Measurements from ENCODE around the gene KANK2.
"Not testable (repeated sequence)": the region's sequence is repeated elsewhere in the genome, so short reads cannot be mapped to it uniquely, and the experiment has no call there.

The KANK2 gene

DNA sequence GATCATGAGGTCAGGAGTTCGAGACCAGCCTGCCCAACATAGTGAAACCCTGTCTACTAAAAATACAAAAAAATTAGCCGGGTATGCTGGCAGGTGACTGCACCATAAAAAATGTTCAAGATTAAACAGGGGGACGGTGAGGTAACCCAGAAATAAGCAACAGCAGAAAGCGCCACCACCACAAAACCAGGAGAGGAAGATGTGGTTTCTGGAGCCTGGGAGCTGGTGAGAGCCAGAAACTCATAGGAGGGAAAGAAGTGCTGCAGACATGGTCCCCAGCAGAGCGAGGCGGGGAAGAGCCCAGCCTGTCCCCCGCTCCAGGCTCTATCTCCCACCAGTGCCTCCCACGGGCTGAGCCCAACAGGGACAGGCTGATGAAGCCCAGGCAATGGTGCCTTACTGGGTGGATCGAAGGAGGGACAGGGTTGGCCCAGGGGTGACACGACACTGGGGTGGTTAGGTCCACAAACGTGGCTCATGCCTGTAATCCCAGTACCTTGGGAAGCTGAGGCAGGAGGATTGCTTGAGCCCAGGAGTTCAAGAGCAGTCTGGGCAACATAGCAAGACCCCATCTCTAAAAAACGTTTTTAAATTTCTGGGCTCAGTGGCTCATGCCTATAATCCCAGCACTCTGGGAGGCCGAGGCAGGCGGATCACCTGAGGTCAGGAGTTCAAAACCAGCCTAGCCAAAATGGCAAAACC, 60.8 kb downstream of the KANK2 start:
- H3K36me3 Mint-ChIP-seq (ENCODE audit: insufficient read depth) = peaks cover 4% of the 10 kb centered on the region
- H3K27me3 Mint-ChIP-seq = no peaks in the 10 kb centered on the region
- no peak for ATAC-seq (replicated peaks; ENCODE audit: extremely low read depth, poor library complexity, severe bottlenecking)
- H3K9me3 Mint-ChIP-seq = no peaks in the 10 kb centered on the region
- H3K4me1 Mint-ChIP-seq = peaks cover 8% of the 10 kb centered on the region
- no peak for DNase-seq (ENCODE audit: low spot score in 2 of 2)
- peak overlapping the region; percentile 49 for H3K27ac Mint-ChIP-seq (ENCODE audit: low read depth)
- peak overlapping the region; percentile 79 for H3K4me3 Mint-ChIP-seq

DNA sequence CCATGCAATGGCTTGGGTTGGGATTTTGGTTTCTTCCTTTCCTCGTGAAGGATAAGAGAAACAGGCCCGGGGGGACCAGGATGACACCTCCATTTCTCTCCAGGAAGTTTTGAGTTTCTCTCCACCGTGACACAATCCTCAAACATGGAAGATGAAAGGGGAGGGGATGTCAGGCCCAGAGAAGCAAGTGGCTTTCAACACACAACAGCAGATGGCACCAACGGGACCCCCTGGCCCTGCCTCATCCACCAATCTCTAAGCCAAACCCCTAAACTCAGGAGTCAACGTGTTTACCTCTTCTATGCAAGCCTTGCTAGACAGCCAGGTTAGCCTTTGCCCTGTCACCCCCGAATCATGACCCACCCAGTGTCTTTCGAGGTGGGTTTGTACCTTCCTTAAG, 65.9 kb downstream of the KANK2 start:
- DNase-seq (ENCODE audit: low spot score in 2 of 2) (no peak), ATAC-seq (replicated peaks; ENCODE audit: extremely low read depth, poor library complexity, severe bottlenecking) (no peak)
- Mint-ChIP-seq H3K36me3 (ENCODE audit: insufficient read depth) (peaks cover 38% of the 10 kb centered on the region), H3K27me3 (no peaks in the 10 kb centered on the region), H3K4me1 (peaks cover 5% of the 10 kb centered on the region), H3K27ac (ENCODE audit: low read depth) (no peak overlapping the region), H3K9me3 (no peaks in the 10 kb centered on the region), H3K4me3 (no peak overlapping the region)

DNA sequence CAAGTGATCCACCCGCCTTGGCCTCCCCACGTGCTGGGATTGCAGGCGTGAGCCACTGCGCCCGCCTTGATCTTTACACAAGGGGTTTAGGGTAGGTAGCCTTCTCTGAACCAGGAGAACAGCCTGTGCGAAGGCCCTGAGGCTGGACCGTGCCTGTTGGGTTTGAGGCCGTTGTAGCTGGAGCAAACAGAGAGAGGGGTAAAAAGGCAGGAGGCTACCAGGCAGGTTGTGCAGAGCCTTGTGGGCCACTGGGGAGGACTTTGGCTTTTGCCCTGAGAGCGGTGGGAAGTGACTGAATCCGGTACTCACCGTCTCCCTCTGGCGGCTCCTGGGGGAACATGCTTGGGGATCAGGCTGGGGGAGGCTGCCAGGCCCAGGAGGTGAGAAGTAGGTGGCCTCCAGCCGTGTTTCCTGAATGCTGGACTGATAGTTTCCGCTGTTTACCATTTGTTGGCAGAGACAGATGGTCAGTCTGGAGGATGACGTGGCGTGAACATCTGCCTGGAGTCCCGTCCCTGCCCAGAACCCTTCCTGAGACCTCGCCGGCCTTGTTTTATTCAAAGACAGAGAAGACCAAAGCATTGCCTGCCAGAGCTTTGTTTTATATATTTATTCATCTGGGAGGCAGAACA, 66.4 kb downstream of the KANK2 start:
- Mint-ChIP-seq H3K4me1 (peaks cover 5% of the 10 kb centered on the region), H3K9me3 (no peaks in the 10 kb centered on the region), H3K36me3 (ENCODE audit: insufficient read depth) (peaks cover 40% of the 10 kb centered on the region), H3K27ac (ENCODE audit: low read depth) (no peak overlapping the region), H3K27me3 (no peaks in the 10 kb centered on the region), H3K4me3 (no peak overlapping the region)
- DNase-seq (ENCODE audit: low spot score in 2 of 2) (peak; percentile 50 to 71), ATAC-seq (replicated peaks; ENCODE audit: extremely low read depth, poor library complexity, severe bottlenecking) (no peak)

DNA sequence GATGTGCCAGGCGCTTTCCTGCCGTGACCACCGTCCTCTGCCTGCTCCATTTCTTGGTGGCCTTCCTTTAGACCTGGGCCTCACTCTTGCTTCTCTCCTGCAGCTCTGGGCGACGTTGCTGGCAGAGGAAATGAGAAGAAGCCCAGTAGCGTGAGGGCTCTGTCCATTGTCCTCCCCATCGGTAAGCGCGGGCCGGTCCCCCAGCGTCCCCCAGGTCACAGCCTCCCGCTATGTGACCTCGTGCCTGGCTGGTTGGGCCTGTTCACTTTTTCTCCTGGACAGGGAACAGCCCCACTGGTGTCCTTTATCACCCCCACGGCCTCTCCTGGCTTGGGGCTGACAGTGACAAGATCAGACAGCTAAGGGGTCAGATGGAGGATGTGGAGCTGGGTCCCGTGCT, 69.4 kb downstream of the KANK2 start:
- H3K4me3 Mint-ChIP-seq = no peak overlapping the region
- ATAC-seq (replicated peaks; ENCODE audit: extremely low read depth, poor library complexity, severe bottlenecking) (no peak), DNase-seq (ENCODE audit: low spot score in 2 of 2) (no peak)
- H3K4me1 Mint-ChIP-seq = peaks cover 5% of the 10 kb centered on the region
- no peaks in the 10 kb centered on the region for H3K9me3 Mint-ChIP-seq
- no peak overlapping the region for H3K27ac Mint-ChIP-seq (ENCODE audit: low read depth)
- H3K36me3 Mint-ChIP-seq (ENCODE audit: insufficient read depth) = peaks cover 65% of the 10 kb centered on the region
- no peaks in the 10 kb centered on the region for H3K27me3 Mint-ChIP-seq

DNA sequence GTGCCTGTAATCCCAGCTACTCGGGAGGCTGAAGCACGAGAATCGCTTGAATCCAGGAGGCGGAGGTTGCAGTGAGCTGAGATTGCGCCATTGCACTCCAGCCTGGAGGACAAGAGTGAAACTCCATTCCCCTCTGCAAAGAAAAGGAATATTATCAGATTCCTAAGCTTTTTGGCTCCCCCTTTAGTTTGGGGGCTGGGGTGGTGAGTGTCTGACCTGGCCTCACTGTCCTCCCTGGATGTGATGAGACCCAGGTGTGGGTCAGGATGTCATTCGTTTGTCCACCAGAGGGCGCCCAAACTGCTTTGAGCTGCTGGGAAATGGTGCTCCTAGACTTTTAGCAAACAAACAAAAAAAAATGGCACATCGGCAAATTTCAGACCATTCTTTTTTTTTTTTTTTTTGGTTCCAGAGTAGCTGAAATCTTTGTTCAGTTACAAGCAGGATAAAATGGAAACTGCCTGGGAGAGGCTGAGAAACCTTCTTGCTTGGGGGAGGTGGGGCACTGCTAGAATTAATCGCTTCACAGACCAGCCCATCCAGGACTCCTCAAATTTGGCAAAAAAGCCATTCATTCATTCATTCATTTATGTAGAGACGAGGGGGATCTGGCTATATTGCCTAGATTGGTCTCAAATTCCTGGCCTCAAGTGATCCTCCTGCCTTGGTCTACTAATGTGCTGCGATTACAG, 71.2 kb downstream of the KANK2 start:
- DNase-seq (ENCODE audit: low spot score in 2 of 2) (peak; percentile 48 to 61), ATAC-seq (replicated peaks; ENCODE audit: extremely low read depth, poor library complexity, severe bottlenecking) (peak; percentile 52)
- H3K27me3 Mint-ChIP-seq = no peaks in the 10 kb centered on the region
- H3K36me3 Mint-ChIP-seq (ENCODE audit: insufficient read depth) = peaks cover 66% of the 10 kb centered on the region
- no peak overlapping the region for H3K27ac Mint-ChIP-seq (ENCODE audit: low read depth)
- H3K9me3 Mint-ChIP-seq = no peaks in the 10 kb centered on the region
- H3K4me1 Mint-ChIP-seq = peaks cover 5% of the 10 kb centered on the region
- H3K4me3 Mint-ChIP-seq = no peak overlapping the region

DNA sequence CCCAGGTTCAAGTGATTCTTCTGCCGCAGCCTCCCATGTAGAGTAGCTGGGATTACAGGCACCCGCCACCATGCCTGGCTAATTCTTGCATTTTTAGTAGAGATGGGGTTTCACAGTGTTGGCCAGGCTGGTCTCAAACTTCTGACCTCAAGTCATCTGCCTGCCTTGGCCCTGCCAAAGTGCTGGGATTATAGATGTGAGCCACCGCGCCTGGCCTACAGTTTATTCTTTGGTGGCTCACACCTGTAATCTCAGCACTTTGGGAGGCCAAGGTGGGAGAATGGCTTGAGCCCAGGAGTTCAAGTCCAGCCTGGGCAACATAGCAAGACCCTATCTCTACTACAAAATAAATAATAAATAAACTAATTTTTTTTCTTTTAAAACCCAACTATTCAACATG, 73.2 kb downstream of the KANK2 start:
- DNase-seq (ENCODE audit: low spot score in 2 of 2); H3K27ac Mint-ChIP-seq (ENCODE audit: low read depth); H3K9me3 Mint-ChIP-seq; ATAC-seq (replicated peaks; ENCODE audit: extremely low read depth, poor library complexity, severe bottlenecking); H3K27me3 Mint-ChIP-seq; H3K4me3 Mint-ChIP-seq; H3K4me1 Mint-ChIP-seq: not testable (repeated sequence)
- peaks cover 64% of the 10 kb centered on the region for H3K36me3 Mint-ChIP-seq (ENCODE audit: insufficient read depth)

DNA sequence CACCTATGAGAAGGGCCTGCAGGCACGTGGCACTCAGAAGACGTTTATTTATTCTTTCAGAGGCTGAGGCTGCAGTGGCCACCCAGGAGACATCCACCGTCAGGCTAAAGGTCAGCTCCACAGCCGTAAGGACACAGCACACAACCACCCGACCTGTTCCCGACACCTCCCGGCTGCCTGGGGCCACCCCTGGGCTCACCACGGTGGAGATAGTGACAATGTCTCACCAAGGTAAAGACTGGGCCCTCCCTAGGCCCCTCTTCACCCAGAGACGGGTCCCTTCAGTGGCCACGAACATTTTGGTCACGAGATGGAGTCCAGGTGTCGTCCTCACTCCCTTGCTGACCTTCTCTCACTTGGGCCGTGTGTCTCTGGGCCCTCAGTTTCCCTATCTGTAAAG, 74.2 kb downstream of the KANK2 start:
- DNase-seq (ENCODE audit: low spot score in 2 of 2) (no peak), ATAC-seq (replicated peaks; ENCODE audit: extremely low read depth, poor library complexity, severe bottlenecking) (no peak)
- peaks cover 72% of the 10 kb centered on the region for H3K36me3 Mint-ChIP-seq (ENCODE audit: insufficient read depth)
- no peaks in the 10 kb centered on the region for H3K9me3 Mint-ChIP-seq
- H3K4me1 Mint-ChIP-seq = peaks cover 5% of the 10 kb centered on the region
- no peak overlapping the region for H3K4me3 Mint-ChIP-seq
- no peaks in the 10 kb centered on the region for H3K27me3 Mint-ChIP-seq
- no peak overlapping the region for H3K27ac Mint-ChIP-seq (ENCODE audit: low read depth)

DNA sequence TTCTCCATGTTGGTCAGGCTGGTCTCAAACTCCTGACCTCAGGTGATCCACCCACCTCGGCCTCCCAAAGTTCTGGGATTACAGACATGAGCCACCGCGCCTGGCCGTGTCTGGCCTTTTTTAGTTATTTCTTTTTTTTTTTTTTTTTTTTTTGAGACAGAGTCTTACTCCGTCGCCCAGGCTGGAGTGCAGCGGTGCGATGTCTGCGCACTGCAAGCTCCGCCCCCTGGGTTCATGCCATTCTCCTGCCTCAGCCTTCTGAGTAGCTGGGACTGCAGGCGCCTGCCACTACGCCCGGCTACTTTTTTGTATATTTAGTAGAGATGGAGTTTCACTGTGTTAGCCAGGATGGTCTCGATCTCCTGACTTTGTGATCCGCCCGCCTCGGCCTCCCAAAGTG, 75.4 kb downstream of the KANK2 start:
- not testable (repeated sequence) for DNase-seq (ENCODE audit: low spot score in 2 of 2); H3K27me3 Mint-ChIP-seq; H3K4me3 Mint-ChIP-seq; ATAC-seq (replicated peaks; ENCODE audit: extremely low read depth, poor library complexity, severe bottlenecking); H3K9me3 Mint-ChIP-seq; H3K4me1 Mint-ChIP-seq; H3K27ac Mint-ChIP-seq (ENCODE audit: low read depth)
- peaks cover 76% of the 10 kb centered on the region for H3K36me3 Mint-ChIP-seq (ENCODE audit: insufficient read depth)

DNA sequence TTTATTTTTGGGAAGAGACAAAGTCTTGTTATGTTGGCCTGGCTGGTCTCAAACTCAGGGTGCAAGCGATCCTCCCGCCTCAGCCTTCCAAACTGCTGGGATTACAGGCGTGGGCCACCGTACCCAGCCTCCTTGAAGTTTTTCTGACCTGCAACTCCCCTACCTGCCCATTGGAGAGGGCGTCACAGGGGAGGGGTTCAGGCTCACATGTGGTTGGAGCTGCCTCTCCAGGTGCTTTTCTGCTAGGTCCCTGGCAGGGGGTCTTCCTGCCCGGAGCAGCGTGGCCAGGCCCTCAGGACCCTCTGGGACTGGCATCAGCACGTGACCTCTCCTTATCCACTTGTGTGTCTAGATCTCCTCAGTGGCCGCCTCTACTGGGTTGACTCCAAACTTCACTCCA, 80.8 kb downstream of the KANK2 start:
- Mint-ChIP-seq H3K36me3 (ENCODE audit: insufficient read depth) (peaks cover 85% of the 10 kb centered on the region), H3K4me1 (no peaks in the 10 kb centered on the region), H3K27ac (ENCODE audit: low read depth) (peak overlapping the region; percentile 44), H3K4me3 (no peak overlapping the region), H3K9me3 (no peaks in the 10 kb centered on the region), H3K27me3 (no peaks in the 10 kb centered on the region)
- no peak for ATAC-seq (replicated peaks; ENCODE audit: extremely low read depth, poor library complexity, severe bottlenecking)
- no peak for DNase-seq (ENCODE audit: low spot score in 2 of 2)

DNA sequence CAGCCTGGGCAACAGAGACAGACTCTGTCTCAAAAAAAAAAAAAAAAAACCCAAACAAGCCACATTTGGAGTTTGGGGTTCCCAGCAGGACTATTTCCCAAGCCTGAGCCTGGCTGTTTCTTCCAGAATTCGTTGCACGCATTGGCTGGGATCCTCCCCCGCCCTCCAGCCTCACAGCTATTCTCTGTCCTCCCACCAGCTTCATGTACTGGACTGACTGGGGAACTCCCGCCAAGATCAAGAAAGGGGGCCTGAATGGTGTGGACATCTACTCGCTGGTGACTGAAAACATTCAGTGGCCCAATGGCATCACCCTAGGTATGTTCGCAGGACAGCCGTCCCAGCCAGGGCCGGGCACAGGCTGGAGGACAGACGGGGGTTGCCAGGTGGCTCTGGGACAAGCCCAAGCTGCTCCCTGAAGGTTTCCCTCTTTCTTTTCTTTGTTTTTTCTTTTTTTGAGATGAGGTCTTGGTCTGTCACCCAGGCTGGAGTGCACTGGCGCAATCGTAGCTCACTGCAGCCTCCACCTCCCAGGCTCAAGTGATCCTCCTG, 81.4 kb downstream of the KANK2 start:
- no peaks in the 10 kb centered on the region for H3K4me1 Mint-ChIP-seq
- H3K9me3 Mint-ChIP-seq = no peaks in the 10 kb centered on the region
- DNase-seq (ENCODE audit: low spot score in 2 of 2) (no peak), ATAC-seq (replicated peaks; ENCODE audit: extremely low read depth, poor library complexity, severe bottlenecking) (no peak)
- peak overlapping the region; percentile 44 for H3K27ac Mint-ChIP-seq (ENCODE audit: low read depth)
- H3K27me3 Mint-ChIP-seq = no peaks in the 10 kb centered on the region
- peaks cover 84% of the 10 kb centered on the region for H3K36me3 Mint-ChIP-seq (ENCODE audit: insufficient read depth)
- no peak overlapping the region for H3K4me3 Mint-ChIP-seq

DNA sequence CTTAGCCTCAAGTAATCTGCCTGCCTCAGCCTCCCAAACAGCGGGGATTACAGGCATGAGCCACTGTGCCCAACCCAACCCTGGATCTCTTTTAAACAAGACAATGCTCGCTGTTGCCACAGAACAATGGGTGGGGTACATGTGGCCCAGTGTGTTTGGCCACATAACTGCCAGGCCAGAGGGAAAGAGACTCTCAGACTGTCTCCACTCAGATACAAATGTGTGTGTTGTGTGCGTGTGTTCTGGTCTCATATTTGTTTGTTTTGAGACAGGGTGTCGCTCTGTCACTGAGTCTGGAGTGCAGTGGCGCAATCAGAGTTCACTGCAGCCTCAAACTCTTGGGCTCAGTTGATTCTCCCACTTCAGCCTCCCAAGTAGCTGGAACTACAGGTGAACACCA, 82.3 kb downstream of the KANK2 start:
- Mint-ChIP-seq H3K4me1 (no peaks in the 10 kb centered on the region), H3K4me3 (no peak overlapping the region), H3K27ac (ENCODE audit: low read depth) (no peak overlapping the region), H3K36me3 (ENCODE audit: insufficient read depth) (peaks cover 85% of the 10 kb centered on the region), H3K27me3 (no peaks in the 10 kb centered on the region), H3K9me3 (no peaks in the 10 kb centered on the region)
- ATAC-seq (replicated peaks; ENCODE audit: extremely low read depth, poor library complexity, severe bottlenecking) = no peak
- DNase-seq (ENCODE audit: low spot score in 2 of 2) = no peak

All from central memory CD8-positive, alpha-beta T cell (primary cell).